ENCODE measurements around the gene RNF208.

The RNF208 gene

DNA sequence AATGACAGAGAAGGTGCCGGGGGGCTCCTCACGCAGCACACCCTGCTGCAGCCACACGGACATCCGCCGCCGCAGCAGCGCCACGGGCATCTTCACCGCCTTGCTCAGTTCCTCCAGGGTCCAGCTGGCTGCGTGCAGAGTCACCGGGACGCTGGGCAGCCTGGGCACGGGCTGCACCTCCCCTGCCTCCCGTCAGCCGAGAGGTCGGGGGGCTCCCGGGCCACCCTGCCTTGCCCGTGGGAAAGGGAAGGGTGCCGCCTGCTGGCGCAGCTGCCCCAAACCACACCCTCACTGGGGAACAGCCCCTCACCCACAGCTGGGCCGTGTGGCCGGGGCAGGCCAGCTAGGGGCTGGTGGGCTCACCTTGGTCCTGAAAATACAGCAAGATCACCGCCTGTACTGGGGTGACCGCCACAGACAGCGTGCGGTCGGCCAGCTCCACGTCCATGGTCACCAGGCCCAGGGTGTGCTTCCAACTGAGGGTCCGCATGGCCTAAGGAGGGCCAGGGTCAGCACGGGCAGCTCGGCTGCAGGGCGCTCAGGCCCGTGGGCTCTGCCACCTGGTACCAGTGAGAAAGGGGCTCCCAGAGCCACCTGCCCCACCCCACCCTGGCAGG is 46.6 kb downstream of the RNF208 start:
- DNase-seq (ENCODE audit: low spot score): no peak

GRCh38 chr9:137174722-137175293 is 47.2 kb downstream of the RNF208 start:
- no peak for DNase-seq (ENCODE audit: low spot score)

DNA sequence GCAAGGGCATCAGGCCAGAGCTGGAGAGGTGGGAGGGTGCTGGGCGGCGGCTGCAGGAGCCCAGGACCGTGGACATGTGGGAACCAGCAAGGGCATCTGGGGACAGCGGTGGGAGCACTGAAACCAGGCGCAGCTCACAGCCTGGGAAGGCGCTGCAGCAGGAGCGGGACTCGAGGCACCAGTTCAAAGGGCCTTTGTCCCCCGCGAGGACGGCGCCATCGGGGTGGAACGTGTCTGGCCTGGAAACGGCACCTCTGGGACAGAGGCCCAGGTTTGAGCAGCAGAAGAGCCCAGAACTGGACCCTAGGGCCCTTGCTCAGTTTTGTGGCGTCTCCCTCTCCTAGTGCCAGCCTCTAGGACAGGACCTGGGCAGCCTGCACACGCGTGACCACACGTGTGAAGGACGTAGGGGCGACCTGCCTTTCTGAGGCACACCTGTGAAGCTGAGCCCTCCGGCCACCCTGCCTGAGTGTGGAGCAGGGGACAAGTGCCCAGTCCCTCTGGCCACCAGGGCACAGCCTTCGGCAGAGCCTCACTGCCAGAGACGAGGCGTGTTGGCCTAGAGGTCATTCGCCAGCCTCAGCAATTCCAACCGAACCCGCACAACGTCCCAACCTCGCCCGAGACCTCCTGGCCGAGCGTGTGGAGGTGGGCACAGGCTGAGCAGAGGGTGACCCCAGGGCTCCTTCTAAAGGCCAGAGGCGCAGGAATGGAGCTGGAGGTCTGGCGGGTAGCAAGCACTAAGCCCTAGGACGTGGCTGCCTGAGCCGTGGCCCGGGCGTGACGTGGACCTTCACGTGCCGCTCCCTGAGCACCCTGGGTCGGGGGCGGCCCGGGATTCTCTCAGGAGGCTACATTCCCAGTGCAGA is 48.0 kb downstream of the RNF208 start:
- no peak for DNase-seq (ENCODE audit: low spot score)

- no peak for DNase-seq (ENCODE audit: low spot score)
Measured at GRCh38 chr9:137172901-137173795, 48.9 kb downstream of the RNF208 start.

DNA sequence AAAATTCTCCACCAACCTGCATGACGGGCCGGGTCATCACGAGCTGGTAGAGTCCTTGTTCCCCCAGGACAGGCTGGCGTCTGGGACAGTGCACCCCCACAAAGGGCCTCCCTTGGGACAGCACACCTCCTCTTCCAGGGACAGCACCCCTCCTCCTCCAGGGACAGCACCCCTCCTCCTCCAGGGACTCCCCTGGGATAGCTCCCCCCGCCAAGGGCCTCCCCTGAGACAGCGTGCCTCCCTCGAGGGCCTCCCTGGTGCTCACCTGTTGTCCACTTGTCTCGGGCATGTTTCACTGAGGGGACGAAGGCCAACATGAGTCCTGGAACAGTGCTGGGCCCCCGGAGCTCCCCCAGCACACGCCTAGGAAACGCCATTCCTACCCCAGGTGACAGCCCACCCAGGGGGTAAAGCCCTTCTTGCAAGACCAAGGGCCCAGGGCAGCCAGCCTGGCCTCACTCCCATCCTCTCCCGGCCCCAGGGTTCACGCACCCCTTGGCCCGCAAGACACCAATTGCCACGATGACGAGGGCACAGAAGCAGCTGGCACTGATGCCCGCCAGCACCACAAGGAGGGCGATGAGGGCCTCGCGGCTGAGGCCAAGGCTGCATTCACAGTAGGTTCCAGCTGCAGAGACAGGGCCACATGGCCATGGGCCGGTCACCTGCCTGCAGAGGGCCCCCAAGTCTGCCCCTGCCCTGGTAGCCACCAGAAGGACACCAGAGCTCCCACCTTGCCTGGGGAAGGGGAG is 50.7 kb downstream of the RNF208 start:
- no peak for DNase-seq (ENCODE audit: low spot score)

- no peak for DNase-seq (ENCODE audit: low spot score)
Measured at GRCh38 chr9:137170486-137171148, 51.4 kb downstream of the RNF208 start.

Data from HuH-7 (cell line).